GM18861 (cell line): ENCODE measurements around the gene ARRB2.

ENCODE experiments used
- ATAC-seq: cut with Tn5 transposase; IDR thresholded peaks from one replicate; pipeline ENCODE4 v1.9.1; 2021; ENCODE audit not compliant: unreplicated experiment

The ARRB2 gene

GRCh38 chr17:4751932-4752331 lies 41.5 kb downstream of the ARRB2 start:
- no peak for ATAC-seq

GRCh38 chr17:4753392-4753791 lies 43.0 kb downstream of the ARRB2 start:
- ATAC-seq, result no peak

GRCh38 chr17:4759776-4760236 lies 49.4 kb downstream of the ARRB2 start:
- no peak for ATAC-seq

GRCh38 chr17:4764595-4764994 lies 54.2 kb downstream of the ARRB2 start:
- no peak for ATAC-seq

GRCh38 chr17:4766201-4766600 lies 55.8 kb downstream of the ARRB2 start:
- ATAC-seq, result no peak

- ATAC-seq, result no peak
These were observed 56.3 kb downstream of the ARRB2 start for GRCh38 chr17:4766723-4767122.

- no peak for ATAC-seq
These were observed 57.9 kb downstream of the ARRB2 start for GRCh38 chr17:4768298-4768697.

GRCh38 chr17:4769628-4770027 lies 59.2 kb downstream of the ARRB2 start:
- ATAC-seq, result no peak
